ENCODE measurements around the gene RAB11FIP5.

DNA sequence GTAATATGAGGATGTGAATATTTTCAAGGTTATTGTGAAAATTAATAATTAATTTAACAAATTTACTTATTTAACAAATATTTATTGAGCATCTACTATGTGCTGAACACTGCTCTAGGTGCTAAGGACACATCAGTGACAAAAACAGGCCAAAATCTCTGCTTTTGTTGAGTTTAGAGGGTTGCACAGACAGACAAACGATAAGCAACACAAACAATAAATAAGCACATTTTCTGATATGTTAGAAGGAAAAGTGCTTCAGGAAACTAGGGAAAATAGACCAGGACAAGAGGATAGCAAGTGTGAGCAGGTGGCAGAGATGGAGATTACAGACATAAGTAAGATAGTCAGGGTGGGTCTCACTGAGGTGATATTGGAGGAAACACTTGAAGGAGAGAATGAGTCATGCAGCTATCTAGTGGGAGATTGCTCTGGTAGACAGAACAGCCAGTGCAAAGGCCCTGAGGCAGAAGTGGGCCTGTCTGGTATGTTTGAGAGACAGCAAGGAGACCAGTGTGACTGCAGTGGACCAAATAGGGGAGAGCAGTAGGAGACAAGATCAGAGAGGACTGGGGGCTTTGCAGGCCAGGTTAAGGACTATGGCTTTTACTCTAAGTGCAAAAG lies 79.5 kb downstream of the RAB11FIP5 start:
- TF ChIP-seq, protein P1, sequence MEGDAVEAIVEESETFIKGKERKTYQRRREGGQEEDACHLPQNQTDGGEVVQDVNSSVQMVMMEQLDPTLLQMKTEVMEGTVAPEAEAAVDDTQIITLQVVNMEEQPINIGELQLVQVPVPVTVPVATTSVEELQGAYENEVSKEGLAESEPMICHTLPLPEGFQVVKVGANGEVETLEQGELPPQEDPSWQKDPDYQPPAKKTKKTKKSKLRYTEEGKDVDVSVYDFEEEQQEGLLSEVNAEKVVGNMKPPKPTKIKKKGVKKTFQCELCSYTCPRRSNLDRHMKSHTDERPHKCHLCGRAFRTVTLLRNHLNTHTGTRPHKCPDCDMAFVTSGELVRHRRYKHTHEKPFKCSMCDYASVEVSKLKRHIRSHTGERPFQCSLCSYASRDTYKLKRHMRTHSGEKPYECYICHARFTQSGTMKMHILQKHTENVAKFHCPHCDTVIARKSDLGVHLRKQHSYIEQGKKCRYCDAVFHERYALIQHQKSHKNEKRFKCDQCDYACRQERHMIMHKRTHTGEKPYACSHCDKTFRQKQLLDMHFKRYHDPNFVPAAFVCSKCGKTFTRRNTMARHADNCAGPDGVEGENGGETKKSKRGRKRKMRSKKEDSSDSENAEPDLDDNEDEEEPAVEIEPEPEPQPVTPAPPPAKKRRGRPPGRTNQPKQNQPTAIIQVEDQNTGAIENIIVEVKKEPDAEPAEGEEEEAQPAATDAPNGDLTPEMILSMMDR (IDR thresholded peaks at IDR 0.05): no peak
- TF ChIP-seq POLR2A (IDR thresholded peaks at IDR 0.05): no peak
